GM13976 (cell line): Measurements from ENCODE around the gene ZGPAT.

Source experiments
- DNase-seq: peaks from one replicate; pipeline ENCODE4 v3.0.0; 2012; ENCODE audit warnings: low spot score
- in situ Hi-C: fragments of 300-500 bp; cut with MboI; formaldehyde crosslinking; loops from one replicate; pipeline ENCODE4 v1.12.0; 2022; ENCODE audit warnings: low sequenced_read_pairs, mixed read lengths, inconsistent platforms; ENCODE audit not compliant: unreplicated experiment
- TF ChIP-seq, protein P1 (sequence below): IDR thresholded peaks from 2 replicates; pipeline ENCODE4 v1.5.1; 2012; ENCODE audit warnings: borderline replicate concordance, mild to moderate bottlenecking; ENCODE audit not compliant: insufficient read depth; ENCODE audit errors: extremely low read depth, missing control alignments, control extremely low read depth

Gene ZGPAT

DNA sequence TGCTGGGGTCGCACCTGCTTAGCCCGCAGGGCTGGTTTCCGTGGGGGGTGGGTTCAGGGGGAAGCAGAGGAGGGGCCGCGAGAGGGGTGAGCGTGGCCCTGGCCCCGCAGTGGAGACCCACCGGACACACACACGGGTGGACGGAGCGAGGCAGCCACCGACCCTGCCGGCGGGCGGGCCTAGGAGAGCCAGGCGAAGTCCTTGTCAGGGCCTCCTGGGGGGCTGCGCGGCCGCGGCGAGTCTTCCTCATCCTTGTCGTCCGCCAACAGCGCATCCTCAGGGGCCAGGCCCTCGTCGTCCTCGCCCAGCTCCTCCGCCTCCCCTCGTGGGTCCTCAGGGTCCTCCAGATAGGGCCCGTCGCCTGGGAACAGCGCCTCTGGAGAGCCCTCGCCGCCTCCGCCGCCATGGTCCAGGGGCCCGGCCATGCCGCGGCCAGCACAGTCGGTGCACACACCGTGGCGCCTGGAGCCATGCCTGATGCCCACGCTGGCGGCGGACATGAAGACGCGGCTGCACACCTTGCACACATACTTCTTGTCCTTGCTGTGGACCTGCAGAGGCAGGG lies 39.0 kb downstream of the ZGPAT start:
- TF ChIP-seq, protein P1, sequence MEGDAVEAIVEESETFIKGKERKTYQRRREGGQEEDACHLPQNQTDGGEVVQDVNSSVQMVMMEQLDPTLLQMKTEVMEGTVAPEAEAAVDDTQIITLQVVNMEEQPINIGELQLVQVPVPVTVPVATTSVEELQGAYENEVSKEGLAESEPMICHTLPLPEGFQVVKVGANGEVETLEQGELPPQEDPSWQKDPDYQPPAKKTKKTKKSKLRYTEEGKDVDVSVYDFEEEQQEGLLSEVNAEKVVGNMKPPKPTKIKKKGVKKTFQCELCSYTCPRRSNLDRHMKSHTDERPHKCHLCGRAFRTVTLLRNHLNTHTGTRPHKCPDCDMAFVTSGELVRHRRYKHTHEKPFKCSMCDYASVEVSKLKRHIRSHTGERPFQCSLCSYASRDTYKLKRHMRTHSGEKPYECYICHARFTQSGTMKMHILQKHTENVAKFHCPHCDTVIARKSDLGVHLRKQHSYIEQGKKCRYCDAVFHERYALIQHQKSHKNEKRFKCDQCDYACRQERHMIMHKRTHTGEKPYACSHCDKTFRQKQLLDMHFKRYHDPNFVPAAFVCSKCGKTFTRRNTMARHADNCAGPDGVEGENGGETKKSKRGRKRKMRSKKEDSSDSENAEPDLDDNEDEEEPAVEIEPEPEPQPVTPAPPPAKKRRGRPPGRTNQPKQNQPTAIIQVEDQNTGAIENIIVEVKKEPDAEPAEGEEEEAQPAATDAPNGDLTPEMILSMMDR: no peak

DNA sequence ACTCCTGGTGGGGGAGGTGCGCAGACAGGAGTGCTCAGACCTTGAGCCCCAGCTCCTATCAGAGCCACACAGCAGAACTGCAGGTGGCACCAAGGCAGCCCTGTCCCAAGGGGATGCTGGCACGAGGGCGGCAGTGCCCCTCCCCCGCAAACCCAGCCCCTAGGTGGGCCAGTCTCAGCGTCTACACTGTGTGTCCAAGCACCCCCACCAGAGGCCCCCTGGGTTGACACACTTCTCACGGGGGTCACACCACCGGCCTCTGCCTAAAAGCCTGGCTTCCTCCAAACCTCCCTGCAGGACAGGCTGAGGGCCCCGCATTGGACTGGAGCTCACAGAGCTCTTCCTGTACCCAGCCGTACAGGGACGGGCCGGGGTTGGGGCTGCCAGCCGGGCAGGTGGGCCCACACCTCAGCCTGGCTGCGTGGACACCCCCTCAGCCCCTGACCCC lies 39.8 kb downstream of the ZGPAT start:
- DNase-seq: peak; percentile 37
- TF ChIP-seq, protein P1: no peak
- in situ Hi-C loops: no loop called here

More for the DNA sequence above, 39.0 kb downstream of the ZGPAT start:
- in situ Hi-C loops: no loop called here
- DNase-seq: peak; percentile 18

DNA sequence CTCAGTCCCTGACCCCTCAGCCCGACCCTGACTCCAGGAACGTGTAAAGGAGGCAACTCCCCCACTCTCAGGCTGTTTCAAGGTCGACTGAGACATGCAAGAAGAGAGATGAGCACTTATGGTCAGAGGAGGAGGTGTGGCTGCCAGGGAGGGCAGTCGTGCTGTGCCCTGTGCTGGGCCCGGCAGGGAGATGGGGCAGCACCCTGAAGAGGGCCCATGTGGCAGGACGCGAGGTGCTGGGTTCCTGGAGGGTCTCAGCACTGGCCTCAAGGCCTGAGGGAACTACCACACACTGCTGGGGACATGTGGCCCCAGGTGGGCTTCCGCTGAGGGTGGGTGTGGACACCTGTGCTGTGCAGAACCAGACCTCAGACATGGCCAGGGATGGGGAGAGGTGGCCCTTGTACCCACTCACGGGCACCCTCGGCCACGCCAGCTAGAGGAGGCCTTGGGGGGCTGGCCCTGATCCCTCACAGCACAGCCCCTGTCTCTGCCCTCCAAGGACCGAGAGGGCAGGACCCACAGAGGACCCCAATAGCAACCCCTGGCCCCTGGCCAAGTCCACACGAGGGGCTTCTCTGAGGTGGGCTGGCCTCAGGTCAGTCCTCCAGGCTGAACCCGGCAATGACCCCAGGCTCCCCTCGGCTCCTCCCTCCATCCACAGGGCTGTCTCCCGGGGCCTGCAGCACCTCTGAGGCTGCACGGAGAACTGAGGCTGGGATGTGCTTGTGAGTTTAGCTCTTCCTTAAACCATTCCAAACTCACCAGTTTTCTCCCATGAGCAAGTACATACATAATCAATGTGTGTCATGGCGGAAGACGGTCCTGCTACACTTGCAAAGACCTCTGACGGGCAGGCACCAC lies 40.5 kb downstream of the ZGPAT start:
- DNase-seq: no peak
- in situ Hi-C loops: no loop called here
- TF ChIP-seq, protein P1: no peak

DNA sequence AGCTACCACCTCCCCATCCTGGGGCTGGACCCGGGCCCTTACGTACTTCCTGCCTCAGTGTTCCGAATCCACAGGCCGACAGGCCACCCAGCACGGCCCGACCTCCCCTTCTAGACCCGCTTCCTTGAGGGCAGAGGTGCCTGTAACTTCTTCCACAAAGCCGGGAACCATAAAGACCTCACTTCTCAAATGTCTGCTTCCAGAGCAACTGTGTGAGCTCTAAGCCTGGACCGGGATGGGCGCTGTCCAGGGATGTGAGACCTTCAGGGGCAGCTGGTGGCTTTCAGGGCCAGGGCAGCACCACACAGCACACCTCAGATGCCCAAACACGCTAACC lies 41.1 kb downstream of the ZGPAT start:
- in situ Hi-C loops: no loop called here
- no peak for DNase-seq

DNA sequence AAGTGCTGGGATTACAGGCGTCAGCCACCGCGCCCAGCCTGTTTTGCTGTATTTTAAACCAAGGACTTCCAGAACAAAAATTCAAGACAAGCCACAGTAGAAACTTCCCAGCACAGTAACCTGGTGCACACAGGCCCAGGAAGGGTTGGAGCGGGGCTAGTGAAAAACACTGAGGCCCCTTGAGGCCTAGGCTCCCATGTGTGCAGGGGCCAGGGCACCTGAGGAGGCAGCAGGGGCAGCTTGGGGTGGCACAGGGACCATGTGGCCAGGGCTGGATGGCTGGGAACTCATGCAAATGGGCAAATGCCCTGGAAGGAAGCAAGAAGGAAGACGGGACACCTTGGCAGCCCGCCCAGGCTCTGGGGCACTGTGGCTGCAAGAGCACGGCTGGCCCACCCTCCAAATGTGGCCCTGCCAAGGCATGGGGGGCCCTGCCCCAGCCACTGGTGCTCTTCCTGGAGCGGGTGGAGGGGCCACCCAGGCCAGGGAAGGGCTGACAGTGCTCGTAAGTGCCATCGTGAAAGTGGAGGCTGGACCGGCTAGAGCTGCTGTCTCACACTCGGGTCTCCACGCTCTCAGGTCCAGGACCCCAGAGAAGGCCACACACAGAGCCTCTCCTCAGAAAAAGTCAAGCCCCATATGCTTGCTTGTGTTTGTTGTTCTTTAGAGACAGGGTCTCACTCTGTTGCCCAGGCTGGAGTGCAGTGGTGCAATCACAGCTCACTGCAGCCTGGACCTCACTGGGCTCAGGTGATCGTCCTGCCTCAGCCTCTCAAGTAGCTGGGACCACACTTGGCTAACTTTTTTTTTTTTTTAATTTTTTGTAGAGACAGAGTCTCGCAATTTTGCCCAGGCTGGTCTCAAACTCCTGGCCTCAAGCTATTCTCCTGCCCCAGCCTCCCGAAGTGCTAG lies 42.0 kb downstream of the ZGPAT start:
- in situ Hi-C loops: no loop called here

More for the DNA sequence above, 41.1 kb downstream of the ZGPAT start:
- TF ChIP-seq, protein P1: no peak

More for the DNA sequence above, 42.0 kb downstream of the ZGPAT start:
- TF ChIP-seq, protein P1: no peak
- DNase-seq: no peak
